Large intestine (tissue), 12 donors: Measurements from ENCODE around the gene DIO1. TPM values are rescaled to one million over a fixed set of nuclear protein-coding genes. Genes with fewer than 3 reads are reported as not detected.

Experiments used
- DNase-seq, 2 donors: peaks; one replicate each; pipeline versions ENCODE4 v3.0.0 to v3.0.0-alpha.2; 2013
- H3K27ac ChIP-seq: one replicate; pipeline ENCODE4 v1.5.1; 2013; ENCODE audit warnings: low read length
- H3K27me3 ChIP-seq: 2 replicates; pipeline ENCODE4 v1.6.1; 2013; ENCODE audit warnings: low read length; ENCODE audit not compliant: control insufficient read depth, insufficient read depth
- H3K36me3 ChIP-seq: 2 replicates; pipeline ENCODE4 v1.6.1; 2013; ENCODE audit warnings: low read length; ENCODE audit not compliant: control insufficient read depth, insufficient read depth
- H3K4me1 ChIP-seq: one replicate; pipeline ENCODE4 v1.6.1; 2013; ENCODE audit warnings: low read length; ENCODE audit not compliant: control insufficient read depth, insufficient read depth
- H3K4me3 ChIP-seq: one replicate; pipeline ENCODE4 v1.5.1; 2013; ENCODE audit warnings: low read length
- H3K9me3 ChIP-seq: one replicate; pipeline ENCODE4 v1.6.1; 2013; ENCODE audit warnings: mild to moderate bottlenecking, low read depth, low read length, moderate library complexity; ENCODE audit not compliant: control insufficient read depth
- WGBS: methylation state at CpG from one replicate; pipeline ENCODE4 v1.1.5; 2013; ENCODE audit warnings: low lambda C conversion rate; ENCODE audit not compliant: insufficient coverage; 5-methylcytosine and 5-hydroxymethylcytosine counted together
- long read RNA-seq, 11 donors: transcript quantifications; one replicate each; lab custom pipeline, GENCODE V29; 2026
- polyA plus RNA-seq: library from polyadenylated mRNA; unstranded; fragments of 120-200 nt; gene quantifications from one replicate; pipeline ENCODE4 v1.2.1, GENCODE V29; 2013

The DIO1 gene
- 0.58 TPM for polyA plus RNA-seq
- long read RNA-seq, donor 1: 0 reads
- long read RNA-seq, donor 2: 0 reads
- long read RNA-seq, donor 3: 0 reads
- long read RNA-seq, donor 4: 0 reads
- long read RNA-seq, donor 5: 0 reads
- long read RNA-seq, donor 6, partial matches to known transcripts: 0 of 1 reads
- long read RNA-seq, donor 6, other reads (novel, unspliced or antisense): 0 of 1 reads
- long read RNA-seq, donor 7: 0 reads
- long read RNA-seq, donor 8, partial matches to known transcripts: 53 of 113 reads
- long read RNA-seq, donor 8, other reads (novel, unspliced or antisense): 59 of 113 reads
- long read RNA-seq, donor 9: 0 reads
- long read RNA-seq, donor 10: 0 reads
- long read RNA-seq, donor 11, partial matches to known transcripts: 0 of 1 reads
- long read RNA-seq, donor 11, other reads (novel, unspliced or antisense): 0 of 1 reads

DNA sequence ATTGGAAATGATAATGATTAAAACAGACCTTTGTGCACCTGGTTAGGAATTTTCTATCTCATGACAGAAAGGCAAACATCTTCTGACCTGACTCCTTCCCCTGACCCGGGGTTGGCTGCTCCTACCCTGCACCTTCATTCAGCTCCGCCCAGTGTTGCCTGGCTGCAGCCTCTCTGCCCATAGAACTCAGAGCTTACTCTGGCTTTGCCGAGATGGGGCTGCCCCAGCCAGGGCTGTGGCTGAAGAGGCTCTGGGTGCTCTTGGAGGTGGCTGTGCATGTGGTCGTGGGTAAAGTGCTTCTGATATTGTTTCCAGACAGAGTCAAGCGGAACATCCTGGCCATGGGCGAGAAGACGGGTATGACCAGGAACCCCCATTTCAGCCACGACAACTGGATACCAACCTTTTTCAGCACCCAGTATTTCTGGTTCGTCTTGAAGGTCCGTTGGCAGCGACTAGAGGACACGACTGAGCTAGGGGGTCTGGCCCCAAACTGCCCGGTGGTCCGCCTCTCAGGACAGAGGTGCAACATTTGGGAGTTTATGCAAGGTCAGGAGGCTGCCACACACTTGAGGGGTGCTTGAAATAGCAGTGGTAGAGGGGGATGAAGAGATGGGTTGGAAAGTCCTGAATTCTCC lies at the start of gene DIO1:
Gene DIO1, plus strand, starts transcription at position 189 of the 638 bp plus-strand sequence. Its CDS starts 24 bp downstream, at position 213.
- no peaks in the 10 kb centered on the region for H3K9me3 ChIP-seq
- H3K27me3 ChIP-seq: no peaks in the 10 kb centered on the region
- no peak within 1 kb of the TSS for H3K4me3 ChIP-seq
- no peak within 1 kb of the TSS for H3K27ac ChIP-seq
- DNase-seq: peak in 1 of 2 donors; percentile 40
- H3K36me3 ChIP-seq: no peaks in the 10 kb centered on the region
- peaks cover 25% of the 10 kb centered on the region for H3K4me1 ChIP-seq
- WGBS: no CpG with 5 or more reads among the region's 14 CpGs

DNA sequence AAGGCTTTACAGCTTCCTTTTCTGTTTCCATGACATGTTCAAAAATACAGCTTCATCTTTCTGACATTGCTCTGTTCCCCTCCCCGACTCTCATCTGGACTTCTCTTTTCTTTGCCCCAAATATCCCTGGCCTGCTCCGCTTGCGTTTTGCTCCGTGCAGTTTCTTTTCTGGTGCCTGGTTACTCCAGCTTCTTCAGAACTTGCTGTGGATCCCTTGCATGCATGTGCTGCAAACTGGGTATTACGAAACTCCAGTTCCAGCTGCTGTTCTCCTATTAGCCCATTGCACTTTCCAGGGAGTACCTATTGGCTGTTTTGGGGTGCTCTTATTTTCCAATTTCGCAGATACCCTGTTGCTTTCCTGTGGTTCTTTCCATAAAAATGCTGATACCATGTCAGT lies 46.0 kb upstream of the DIO1 start:
- Histone ChIP-seq H3K27ac (no peak overlapping the region), H3K4me1 (no peaks in the 10 kb centered on the region), H3K9me3 (peaks cover 3% of the 10 kb centered on the region), H3K4me3 (no peak overlapping the region), H3K36me3 (peaks cover 13% of the 10 kb centered on the region), H3K27me3 (no peaks in the 10 kb centered on the region)
- 74% methylated on average over 3 of the region's 6 CpGs for WGBS
- no peak for DNase-seq

DNA sequence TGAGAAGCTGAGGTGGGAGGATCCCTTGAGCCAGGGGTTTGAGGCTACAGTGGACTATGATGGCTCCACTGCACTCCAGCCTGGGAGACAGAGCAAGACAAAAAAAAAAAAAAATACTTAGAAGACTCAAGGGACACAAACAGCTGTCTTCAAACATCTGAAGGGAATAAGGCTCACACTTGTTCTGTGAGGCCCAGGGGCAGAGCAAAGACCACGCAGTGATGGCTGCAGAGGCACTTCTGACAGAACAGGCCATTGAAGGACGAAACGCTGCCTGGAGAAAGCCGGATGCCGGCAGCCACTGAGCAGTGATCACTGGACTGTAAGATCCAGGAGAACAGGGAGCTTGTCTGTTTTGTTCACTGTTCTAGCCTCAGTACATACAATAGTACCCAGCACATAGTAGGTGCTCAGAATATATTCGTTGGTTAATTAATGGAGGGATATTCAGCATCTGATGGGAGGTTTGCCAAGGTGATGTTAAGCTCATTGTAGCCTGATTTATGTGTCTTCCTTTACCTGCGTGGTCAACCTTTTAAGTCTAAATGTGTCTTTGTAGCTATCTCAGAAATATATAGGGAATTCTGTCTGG lies 43.8 kb upstream of the DIO1 start:
- Histone ChIP-seq H3K4me3 (no peak overlapping the region), H3K27me3 (no peaks in the 10 kb centered on the region), H3K36me3 (peaks cover 25% of the 10 kb centered on the region), H3K9me3 (no peaks in the 10 kb centered on the region), H3K27ac (no peak overlapping the region), H3K4me1 (no peaks in the 10 kb centered on the region)
- DNase-seq: no peak
- WGBS: no CpG with 5 or more reads among the region's 7 CpGs

DNA sequence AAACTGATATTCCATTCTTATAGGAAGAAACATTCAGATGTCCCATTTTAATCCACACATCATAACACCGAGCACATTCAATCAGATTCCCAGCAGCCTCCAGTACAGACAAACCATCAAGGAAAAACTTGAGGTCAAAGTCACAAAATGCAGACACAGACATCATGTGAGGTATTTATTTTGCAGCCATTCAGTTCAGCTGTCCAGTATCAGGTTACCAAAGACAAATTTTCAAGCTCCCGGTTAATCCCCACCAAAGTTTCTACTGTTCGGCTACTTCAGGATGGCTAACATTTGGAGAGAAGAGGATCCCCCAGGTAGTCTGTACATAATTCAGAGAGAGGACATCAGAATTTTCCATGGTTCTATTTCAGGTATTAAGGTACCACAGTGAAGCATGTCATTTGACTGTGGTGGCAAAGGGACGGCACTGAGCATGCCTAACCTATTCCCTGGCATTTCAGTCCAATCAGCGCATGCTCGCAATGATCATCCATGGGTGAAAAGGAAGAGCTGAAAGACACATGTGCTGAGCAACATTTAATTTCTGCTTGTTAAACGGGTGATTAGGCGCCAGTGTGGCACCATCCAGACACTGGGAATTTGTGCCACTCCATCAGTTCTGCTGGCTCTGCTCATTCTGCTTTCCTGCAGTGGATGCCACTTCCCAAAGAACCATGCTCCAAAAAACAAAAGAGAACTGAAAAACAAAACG lies 42.3 kb upstream of the DIO1 start:
- DNase-seq: no peak
- no CpG with 5 or more reads among the region's 9 CpGs for WGBS
- H3K36me3 ChIP-seq: peaks cover 38% of the 10 kb centered on the region

DNA sequence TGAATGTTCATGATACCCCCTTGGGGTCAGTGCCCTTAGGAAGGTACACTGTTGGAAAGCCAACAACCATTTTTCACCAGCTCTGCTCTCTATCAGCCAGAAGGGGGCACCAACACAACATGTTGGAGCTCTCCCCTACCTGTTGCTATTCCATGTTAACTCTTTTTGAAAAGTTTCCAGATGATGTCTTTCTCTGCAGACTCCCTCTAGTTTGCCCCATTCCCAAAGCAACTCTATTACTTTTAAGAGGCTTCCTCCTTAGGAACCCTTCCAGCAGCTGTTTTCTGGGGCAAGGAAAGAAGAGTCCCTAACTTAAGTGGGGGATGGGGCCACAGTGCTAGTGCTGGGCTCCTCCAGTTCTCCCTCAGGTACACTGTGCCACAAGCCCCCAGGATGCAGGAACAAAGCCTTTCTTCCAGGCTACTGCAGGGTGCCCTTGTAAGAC lies 33.0 kb upstream of the DIO1 start:
- H3K9me3 ChIP-seq: no peaks in the 10 kb centered on the region
- H3K4me3 ChIP-seq: no peak overlapping the region
- H3K27ac ChIP-seq: no peak overlapping the region
- DNase-seq: peak; percentile 32 to 35
- H3K27me3 ChIP-seq: no peaks in the 10 kb centered on the region
- peaks cover 34% of the 10 kb centered on the region for H3K36me3 ChIP-seq
- H3K4me1 ChIP-seq: no peaks in the 10 kb centered on the region

More for the DNA sequence above, 42.3 kb upstream of the DIO1 start:
- Histone ChIP-seq H3K4me1 (no peaks in the 10 kb centered on the region), H3K4me3 (no peak overlapping the region), H3K27me3 (no peaks in the 10 kb centered on the region), H3K9me3 (no peaks in the 10 kb centered on the region), H3K27ac (no peak overlapping the region)

DNA sequence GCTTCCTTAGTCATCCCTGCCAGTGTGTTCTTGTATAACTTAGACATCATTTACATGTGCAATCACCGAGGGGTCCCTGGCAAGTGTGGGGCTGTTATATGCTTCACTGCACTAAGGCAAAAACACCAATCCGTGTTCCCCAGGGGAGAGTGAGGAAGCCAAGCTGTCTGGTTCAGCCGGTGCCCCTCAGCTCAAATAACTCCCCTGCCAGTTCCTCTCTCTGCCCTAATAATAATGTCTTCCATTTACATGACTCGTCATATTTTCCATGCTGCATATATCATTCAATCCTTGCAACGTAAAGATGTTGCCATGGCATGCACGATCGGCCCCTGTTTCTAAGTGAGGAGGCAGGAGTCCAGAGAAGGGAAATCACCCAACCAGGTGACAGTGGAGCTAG lies 31.5 kb upstream of the DIO1 start:
- Histone ChIP-seq H3K36me3 (peaks cover 30% of the 10 kb centered on the region), H3K27me3 (no peaks in the 10 kb centered on the region), H3K27ac (no peak overlapping the region), H3K4me3 (no peak overlapping the region), H3K9me3 (no peaks in the 10 kb centered on the region), H3K4me1 (no peaks in the 10 kb centered on the region)
- DNase-seq: no peak
- no CpG with 5 or more reads among the region's 7 CpGs for WGBS

DNA sequence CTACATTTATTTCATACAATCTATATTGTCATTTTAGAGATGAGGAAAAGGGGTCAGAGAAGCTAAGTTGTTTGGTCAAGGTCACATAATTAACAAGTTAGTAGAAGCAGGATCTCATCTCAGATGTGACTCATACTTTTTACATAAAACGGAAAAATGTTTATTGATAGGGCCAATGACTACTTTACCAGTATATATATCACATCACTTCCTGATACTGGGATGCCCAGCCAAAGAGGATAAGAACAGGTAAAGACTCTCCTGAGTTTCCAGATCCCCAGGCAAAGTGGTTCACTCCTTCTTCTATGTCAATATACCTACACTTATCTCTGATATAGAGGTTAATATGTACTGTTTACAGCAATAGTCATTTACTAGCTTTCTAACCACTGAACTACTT lies 25.4 kb upstream of the DIO1 start:
- Histone ChIP-seq H3K27ac (no peak overlapping the region), H3K9me3 (no peaks in the 10 kb centered on the region), H3K4me1 (no peaks in the 10 kb centered on the region), H3K36me3 (peaks cover 30% of the 10 kb centered on the region), H3K27me3 (no peaks in the 10 kb centered on the region), H3K4me3 (no peak overlapping the region)
- DNase-seq: no peak
- no CpG with 5 or more reads among the region's 1 CpG for WGBS

DNA sequence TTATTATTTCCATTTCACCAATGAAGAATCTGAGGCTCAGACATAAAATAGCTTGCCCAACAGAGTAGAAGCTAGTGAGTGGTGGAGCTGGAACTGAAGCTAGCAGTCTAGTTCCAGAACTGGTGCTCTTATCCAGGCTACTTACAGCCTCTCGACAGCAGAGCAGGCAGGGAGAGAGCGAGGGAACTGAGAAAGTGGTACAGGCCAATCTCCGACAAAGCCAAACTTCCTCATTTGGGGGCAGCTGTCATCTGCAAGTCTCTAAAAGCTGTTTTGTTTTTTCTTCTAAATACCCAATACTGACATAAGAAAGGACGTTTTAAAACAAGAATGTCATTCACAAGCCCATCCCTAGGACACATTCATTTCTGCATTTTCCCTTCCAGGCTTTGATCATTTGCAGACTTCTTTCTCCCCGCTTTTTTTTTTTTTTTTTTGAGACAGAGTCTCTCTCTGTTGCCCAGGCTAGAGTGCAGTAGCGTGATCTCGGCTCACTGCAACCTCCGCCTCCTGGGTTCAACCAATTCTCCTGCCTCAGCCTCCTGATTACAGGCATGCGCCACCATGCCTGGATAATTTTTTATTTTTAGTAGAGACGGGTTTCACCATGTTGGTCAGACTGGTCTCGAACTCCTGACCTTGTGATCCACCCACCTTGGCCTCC lies 24.4 kb upstream of the DIO1 start:
- WGBS: 80% methylated on average over 1 of the region's 11 CpGs
- peaks cover 33% of the 10 kb centered on the region for H3K36me3 ChIP-seq
- no peak for DNase-seq

DNA sequence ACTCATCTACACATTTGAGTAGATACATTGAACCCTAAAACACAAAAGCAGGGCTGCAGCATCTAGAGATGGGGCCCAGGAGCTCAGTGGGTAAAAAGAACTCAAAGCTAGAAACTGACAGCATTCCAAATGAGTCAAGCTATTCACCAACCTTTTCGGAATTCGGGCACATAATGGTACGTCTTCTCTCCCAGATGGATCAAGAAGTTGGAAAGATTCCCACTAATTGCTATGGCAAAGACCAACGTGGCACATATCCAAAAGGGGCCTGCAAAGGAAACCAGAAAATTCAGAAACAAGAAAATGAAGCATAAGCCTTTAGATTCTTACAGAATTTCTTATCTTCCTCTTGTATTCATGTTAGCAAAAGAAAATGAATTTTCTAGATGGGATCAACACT lies 22.8 kb upstream of the DIO1 start:
- Histone ChIP-seq H3K27me3 (no peaks in the 10 kb centered on the region), H3K36me3 (peaks cover 32% of the 10 kb centered on the region), H3K27ac (no peak overlapping the region), H3K4me1 (no peaks in the 10 kb centered on the region), H3K4me3 (no peak overlapping the region), H3K9me3 (no peaks in the 10 kb centered on the region)
- DNase-seq: no peak
- WGBS: no CpG with 5 or more reads among the region's 4 CpGs

More for the DNA sequence above, 24.4 kb upstream of the DIO1 start:
- no peak overlapping the region for H3K27ac ChIP-seq
- H3K4me3 ChIP-seq: no peak overlapping the region
- no peaks in the 10 kb centered on the region for H3K27me3 ChIP-seq
- no peaks in the 10 kb centered on the region for H3K9me3 ChIP-seq
- H3K4me1 ChIP-seq: no peaks in the 10 kb centered on the region
